DMS114 treated with DMSO at 0.1 percent for 48 hours (cell line): Measurements from ENCODE around the gene SMAD6.

Experiments
- DNase-seq: peaks from one replicate; lab custom pipeline; 2025; ENCODE audit not compliant: unreplicated experiment; lab: John Stamatoyannopoulos, UW

The SMAD6 gene

DNA sequence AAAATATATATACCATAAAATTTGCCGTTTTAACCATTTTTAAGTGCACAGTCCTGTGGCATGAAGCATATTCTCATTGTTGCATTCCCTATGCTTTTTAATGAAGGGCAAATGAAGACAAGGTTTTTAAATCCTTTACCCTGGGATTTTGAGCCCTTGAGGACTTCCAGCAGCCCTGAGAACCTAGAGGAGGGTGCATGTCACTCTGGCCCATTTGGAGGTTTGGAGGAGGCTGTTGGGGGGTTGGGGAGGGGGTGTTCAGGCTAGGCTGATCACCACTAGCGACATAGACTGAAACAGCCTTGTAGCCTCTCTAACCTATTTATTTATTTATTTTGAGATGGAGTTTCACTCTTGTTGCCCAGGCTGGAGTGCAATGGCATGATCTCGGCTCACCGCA, 86.0 kb downstream of the SMAD6 start:
- DNase-seq: no peak

DNA sequence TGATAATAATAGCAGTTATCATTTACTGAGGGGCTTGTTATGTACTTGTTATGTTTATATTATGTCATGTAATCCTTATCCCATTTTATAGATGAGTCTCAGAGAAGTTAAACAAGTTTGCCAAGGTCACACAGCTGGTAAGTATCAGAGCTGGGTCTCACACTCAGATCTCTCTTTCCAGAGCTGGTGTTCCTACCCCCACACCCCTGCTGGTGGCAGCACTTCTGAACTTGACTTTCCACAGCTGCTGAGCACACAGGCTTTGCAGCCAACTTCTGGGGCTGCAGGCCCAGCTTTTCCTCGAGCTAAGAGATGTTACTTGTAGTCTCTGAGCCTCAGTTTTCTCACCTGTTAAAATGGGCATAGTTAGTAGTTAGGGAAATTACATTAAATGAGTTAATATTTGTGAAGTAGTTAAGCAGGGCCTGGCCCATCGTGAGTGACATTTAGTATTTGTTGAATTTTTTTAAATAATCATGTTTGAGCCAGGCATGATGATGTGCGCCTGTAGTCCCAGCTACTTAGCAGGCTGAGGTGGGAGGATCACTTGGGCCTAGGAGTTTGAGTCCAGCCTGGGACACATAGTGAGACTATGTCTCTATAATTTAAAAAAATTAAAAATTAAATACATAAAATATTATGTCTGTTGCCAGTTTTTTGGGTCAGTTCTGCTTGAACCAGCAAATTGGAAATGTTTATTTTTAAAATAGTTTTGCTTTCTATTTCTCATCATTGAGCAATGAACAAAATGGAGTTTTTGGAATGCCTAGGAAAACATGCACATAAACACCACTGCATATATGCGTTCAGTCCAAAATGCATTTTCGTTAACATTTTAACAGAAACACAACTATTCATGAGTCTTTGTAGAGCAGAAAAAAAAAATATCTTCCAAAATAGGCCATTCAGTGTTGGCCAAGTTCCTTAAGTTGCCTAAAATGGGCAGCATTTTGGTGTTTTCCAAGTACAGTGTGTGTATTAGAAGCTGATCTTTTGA, 87.3 kb downstream of the SMAD6 start:
- peak; percentile 31 for DNase-seq

DNA sequence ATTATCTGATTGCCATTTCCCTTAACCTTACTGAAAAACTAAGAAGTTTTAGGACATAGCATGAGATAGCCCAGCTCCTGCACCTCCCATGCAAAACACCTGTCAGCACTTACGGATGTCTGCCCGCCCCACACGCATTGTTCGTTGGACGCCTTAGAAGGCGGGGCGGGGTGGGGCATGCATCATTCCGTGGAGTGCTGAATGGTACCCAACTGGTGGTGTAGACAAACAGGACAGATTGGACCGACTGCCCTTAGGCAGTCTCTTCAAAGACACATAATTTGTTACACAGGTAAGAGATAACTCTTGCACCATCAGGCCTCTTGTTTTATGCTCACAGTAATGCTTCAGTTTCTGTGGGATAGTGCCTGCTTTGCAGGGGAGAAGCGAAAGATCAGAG, 93.8 kb downstream of the SMAD6 start:
- no peak for DNase-seq

DNA sequence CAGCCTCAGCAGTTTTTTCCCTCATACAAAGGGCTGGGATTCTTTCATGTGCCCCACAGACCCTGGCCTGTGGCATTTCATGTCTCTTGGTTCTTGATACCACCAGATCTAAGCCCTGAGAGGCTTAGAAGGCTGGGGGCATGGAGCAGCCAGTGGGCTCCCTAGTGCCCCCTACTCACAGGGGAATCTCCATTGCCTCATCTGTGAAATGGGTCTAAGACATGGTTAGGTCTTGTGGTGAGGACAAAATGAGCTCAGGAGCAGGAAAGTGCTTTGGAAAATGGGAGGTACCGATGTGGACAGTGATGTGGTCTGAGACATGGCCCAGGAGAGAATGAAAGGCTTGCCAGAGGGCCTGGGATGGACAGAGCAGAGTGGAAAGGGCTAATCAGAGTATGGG, 94.3 kb downstream of the SMAD6 start:
- DNase-seq: no peak

- DNase-seq: no peak
These were observed 95.9 kb downstream of the SMAD6 start for GRCh38 chr15:66797921-66798320.

DNA sequence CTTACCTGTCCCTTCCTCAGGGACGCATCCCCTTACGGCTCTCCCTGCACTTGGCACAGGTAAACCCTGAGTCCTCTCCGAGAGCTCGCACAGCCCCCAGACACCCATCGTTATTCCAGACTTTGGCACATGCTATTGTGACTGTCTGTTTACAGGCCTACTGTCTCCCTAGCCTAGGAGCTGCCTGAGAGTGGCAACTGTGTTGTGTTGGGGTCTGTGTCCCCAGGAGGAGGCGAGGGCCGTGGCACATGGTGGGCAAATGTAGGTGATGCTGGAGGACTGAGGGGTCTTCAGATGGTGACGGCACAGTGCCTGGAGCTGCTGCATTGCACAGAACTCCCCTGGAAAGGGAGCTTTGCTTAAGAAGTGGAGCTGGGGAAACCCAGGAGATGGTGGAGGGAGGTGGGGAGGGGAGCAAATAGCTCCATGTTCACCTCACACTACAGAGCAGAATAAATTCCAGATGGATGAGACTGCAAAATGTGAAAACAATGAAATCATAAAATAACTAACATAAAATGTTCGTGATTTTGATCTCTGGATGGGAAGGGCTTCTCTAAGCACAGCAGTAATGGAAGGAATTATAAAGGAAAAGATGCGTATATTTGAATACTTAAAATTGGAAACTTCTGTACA, 96.5 kb downstream of the SMAD6 start:
- DNase-seq: no peak

- no peak for DNase-seq
These were observed 97.2 kb downstream of the SMAD6 start for GRCh38 chr15:66799242-66799641.

- DNase-seq: no peak
These were observed 98.7 kb downstream of the SMAD6 start for GRCh38 chr15:66800584-66801235.

- no peak for DNase-seq
These were observed 99.2 kb downstream of the SMAD6 start for GRCh38 chr15:66801266-66801665.

GRCh38 chr15:66802025-66803001, 100.3 kb downstream of the SMAD6 start:
- DNase-seq: no peak

DNA sequence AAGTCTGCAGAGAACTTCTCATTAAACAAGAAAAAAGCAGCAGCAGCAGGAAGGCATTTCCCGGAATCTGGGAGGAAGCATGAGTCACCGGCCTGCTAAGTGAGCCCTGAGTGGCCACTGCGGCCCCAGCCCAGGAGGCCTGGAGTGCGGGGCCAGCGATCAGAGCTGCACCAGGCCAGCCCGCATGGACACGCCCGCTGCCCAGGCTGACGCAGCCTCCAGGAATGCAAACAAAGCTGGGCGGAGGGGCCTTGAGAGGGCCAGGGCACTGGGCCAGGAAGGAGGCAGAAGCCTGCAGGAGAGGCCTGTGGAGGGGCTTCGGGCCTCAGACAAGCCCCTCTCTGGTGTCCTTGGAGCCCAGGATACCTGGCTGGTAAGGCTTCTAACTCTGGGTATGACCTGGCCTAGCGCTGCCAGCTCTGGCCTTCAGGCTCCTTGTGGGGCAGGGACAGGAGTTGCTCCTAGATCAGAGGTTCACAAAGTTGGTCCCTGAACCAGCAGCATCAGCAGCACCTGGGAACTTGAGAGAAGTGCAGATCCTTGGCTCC, 101.2 kb downstream of the SMAD6 start:
- no peak for DNase-seq

DNA sequence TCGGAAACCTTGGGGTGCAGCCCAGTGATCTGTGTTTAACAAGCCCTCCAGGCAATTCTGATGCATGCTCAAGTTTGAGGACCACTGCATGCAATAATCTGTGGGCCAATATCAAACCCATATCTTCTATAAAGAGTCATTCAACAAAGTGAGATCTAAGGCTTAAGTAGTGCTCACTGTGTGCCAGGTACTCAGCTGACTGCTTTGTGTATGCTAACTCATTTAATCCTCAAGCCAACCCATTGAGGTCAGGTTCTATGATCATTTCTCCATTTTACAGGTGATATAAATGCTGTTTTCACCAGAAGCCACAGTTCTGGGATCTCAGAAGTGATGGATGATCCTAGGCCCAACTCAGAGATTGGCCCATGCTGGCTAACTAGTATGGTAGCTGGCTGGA, 101.7 kb downstream of the SMAD6 start:
- no peak for DNase-seq

GRCh38 chr15:66805202-66805885, 103.3 kb downstream of the SMAD6 start:
- no peak for DNase-seq

- no peak for DNase-seq
These were observed 106.3 kb downstream of the SMAD6 start for GRCh38 chr15:66808181-66808824.

DNA sequence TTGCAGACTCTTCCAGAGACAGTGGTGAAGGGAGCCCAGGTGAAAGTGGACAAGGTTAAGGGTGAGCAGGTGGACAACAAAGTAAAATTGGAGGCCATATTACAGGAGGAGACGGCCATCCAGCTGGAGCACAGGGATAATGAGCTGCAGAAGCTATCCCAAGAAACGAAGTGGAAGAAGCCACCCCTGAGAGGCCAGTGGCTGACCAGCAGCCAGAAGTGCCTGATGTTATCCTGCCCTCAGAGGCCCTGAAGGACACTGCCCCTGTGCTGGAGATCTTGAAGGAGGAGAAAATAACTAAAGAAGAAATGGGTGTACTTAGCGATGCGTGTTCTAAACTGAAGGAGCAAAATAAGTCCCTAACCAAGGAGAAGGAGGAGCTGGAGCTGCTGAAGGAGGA, 107.6 kb downstream of the SMAD6 start:
- no peak for DNase-seq

GRCh38 chr15:66815318-66815717, 113.3 kb downstream of the SMAD6 start:
- no peak for DNase-seq

GRCh38 chr15:66816201-66816600, 114.2 kb downstream of the SMAD6 start:
- DNase-seq: no peak

DNA sequence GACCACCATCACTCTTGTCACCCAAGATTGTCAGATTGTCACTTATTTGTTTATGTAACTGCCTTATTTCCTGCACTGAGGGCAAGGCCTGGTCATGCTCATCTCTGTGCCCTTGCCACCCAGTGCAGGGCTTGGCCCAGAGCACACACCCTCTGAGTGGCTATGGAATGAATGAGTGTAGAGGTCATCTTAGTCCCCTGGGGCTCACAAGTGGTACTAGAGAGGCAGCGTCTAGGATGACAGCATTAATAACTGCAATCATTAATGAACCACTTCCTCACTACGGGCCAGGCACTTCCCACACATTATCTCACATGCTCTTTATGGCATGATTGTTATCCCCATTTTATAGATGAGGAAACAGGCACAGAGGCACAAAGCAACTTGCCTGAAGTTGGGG, 117.0 kb downstream of the SMAD6 start:
- no peak for DNase-seq

GRCh38 chr15:66820481-66821176, 118.6 kb downstream of the SMAD6 start:
- DNase-seq: no peak
